ENCODE measurements around the gene SLC38A3. TPM values are rescaled to one million over a fixed set of nuclear protein-coding genes. Genes with fewer than 3 reads are reported as not detected.

SLC38A3 gene
- total RNA-seq, 4 donors from 2014 or later: 0.62 TPM; not detected in 3

- TF ChIP-seq CTCF (IDR thresholded peaks at IDR 0.05) (no peak), POLR2A (IDR thresholded peaks at IDR 0.05) (no peak)
- intact Hi-C loops (cut with DNase I; ENCODE audit: low total_unique reads): no loop called here
- no peak for DNase-seq (ENCODE audit: low spot score in 2 of 2)
- no peak within 1 kb of the TSS for H3K4me3 ChIP-seq (ENCODE audit: low read depth, poor library complexity, severe bottlenecking)
- WGBS, 2 donors: 23 to 42% methylated on average over 16 to 19 of the region's 21 CpGs
These were observed 63.8 kb downstream of the SLC38A3 start, which contains the start of gene SEMA3B for GRCh38 chr3:50268703-50269451. SEMA3B (plus strand) TSS chr3:50269147; CDS start chr3:50269241, 94 bp downstream.

- DNase-seq (ENCODE audit: low spot score in 2 of 2): no peak
- TF ChIP-seq CTCF (IDR thresholded peaks at IDR 0.05): no peak
- no peak for TF ChIP-seq POLR2A (IDR thresholded peaks at IDR 0.05)
- no peak overlapping the region for H3K4me3 ChIP-seq (ENCODE audit: low read depth, poor library complexity, severe bottlenecking)
- 47 to 65% methylated on average over 4 of the region's 4 CpGs for WGBS, 2 donors
- intact Hi-C loops (cut with DNase I; ENCODE audit: low total_unique reads): no loop called here
These were observed 64.4 kb downstream of the SLC38A3 start for GRCh38 chr3:50269460-50269859.

GRCh38 chr3:50269977-50270413 is 64.9 kb downstream of the SLC38A3 start:
- no peak for DNase-seq (ENCODE audit: low spot score in 2 of 2)
- TF ChIP-seq POLR2A (IDR thresholded peaks at IDR 0.05): no peak
- no peak for TF ChIP-seq CTCF (IDR thresholded peaks at IDR 0.05)
- WGBS, 2 donors: 69 to 73% methylated on average over 4 to 8 of the region's 8 CpGs
- H3K4me3 ChIP-seq (ENCODE audit: low read depth, poor library complexity, severe bottlenecking): no peak overlapping the region
- intact Hi-C loops (cut with DNase I; ENCODE audit: low total_unique reads): loop anchor here (10.0 kb wide), 1 partner anchor 145 kb away; no protein-coding TSS in a partner anchor

GRCh38 chr3:50270422-50271224 is 65.6 kb downstream of the SLC38A3 start:
- no peak overlapping the region for H3K4me3 ChIP-seq (ENCODE audit: low read depth, poor library complexity, severe bottlenecking)
- intact Hi-C loops (cut with DNase I; ENCODE audit: low total_unique reads): loop anchor here (10.0 kb wide), 1 partner anchor 146 kb away; no protein-coding TSS in a partner anchor
- no peak for DNase-seq (ENCODE audit: low spot score in 2 of 2)
- no peak for TF ChIP-seq POLR2A (IDR thresholded peaks at IDR 0.05)
- TF ChIP-seq CTCF (IDR thresholded peaks at IDR 0.05): no peak
- 80% methylated on average over 13 to 19 of the region's 19 CpGs for WGBS, 2 donors

MicroRNA genes within 50 kb of the gene (microRNA counts, 767-probe panel; counts per million panel counts)
- microRNA hsa-miR-566: 0 to 358 counts per million in 2 donors

Small RNA genes within 50 kb of the gene (microRNA-seq; reads per million reads assigned to microRNA genes)
- 0 reads per million in 2 donors for gene MIR566 (ENCODE audit: borderline number of aligned reads in 1 of 2, borderline replicate concordance in 2 of 2)
- 0 reads per million in 2 donors for gene MIR5787 (ENCODE audit: borderline number of aligned reads in 1 of 2, borderline replicate concordance in 2 of 2)

Other genes with a start within 250 kb of the SLC38A3 start
- gene RBM5, start 116.4 kb upstream of the SLC38A3 start, total RNA-seq: 100 to 1,000 TPM; 131 to 244 (median 138) TPM
- 100 to 1,000 TPM; 106 to 151 (median 120) TPM for gene SEMA3F, start 49.9 kb upstream of the SLC38A3 start, total RNA-seq
- not detected for gene GNAT1, start 13.7 kb upstream of the SLC38A3 start, total RNA-seq
- gene GNAI2, start 30.9 kb downstream of the SLC38A3 start, total RNA-seq: 100 to 1,000 TPM in 1 of 4 donors, 10 to 100 TPM in 3; 56.5 to 123 (median 74.8) TPM
- gene SEMA3B, start 63.9 kb downstream of the SLC38A3 start, total RNA-seq: 1 to 10 TPM; 1.1 to 7.2 (median 3.3) TPM
- gene LSMEM2, start 73.8 kb downstream of the SLC38A3 start, total RNA-seq: under 1 TPM in 2 of 4 donors, not detected in 2; 0.37 to 0.62 TPM
- 10 to 100 TPM; 32.9 to 69.0 (median 39.8) TPM for gene IFRD2, start 87.2 kb downstream of the SLC38A3 start, total RNA-seq
- gene HYAL3, start 94.1 kb downstream of the SLC38A3 start, total RNA-seq: 1 to 10 TPM; 1.9 to 4.1 (median 2.6) TPM
- 10 to 100 TPM; 12.4 to 19.4 (median 15.1) TPM for gene NAA80, start 94.1 kb downstream of the SLC38A3 start, total RNA-seq
- gene HYAL1, start 98.3 kb downstream of the SLC38A3 start, total RNA-seq: 10 to 100 TPM; 16.7 to 35.5 (median 20.6) TPM
- 10 to 100 TPM; 44.1 to 95.7 (median 72.9) TPM for gene HYAL2, start 117.5 kb downstream of the SLC38A3 start, total RNA-seq
- gene TUSC2, start 123.0 kb downstream of the SLC38A3 start, total RNA-seq: 10 to 100 TPM; 13.1 to 24.2 (median 18.0) TPM
- gene RASSF1, start 135.6 kb downstream of the SLC38A3 start, total RNA-seq: 10 to 100 TPM; 33.5 to 50.0 (median 47.2) TPM
- 1 to 10 TPM in 1 of 4 donors, under 1 TPM in 2, not detected in 1; 0.42 to 1.8 (median 0.74) TPM for gene ZMYND10, start 140.5 kb downstream of the SLC38A3 start, total RNA-seq
- gene NPRL2, start 145.5 kb downstream of the SLC38A3 start, total RNA-seq: 10 to 100 TPM; 17.3 to 28.0 (median 23.2) TPM
- 10 to 100 TPM in 2 of 4 donors, 1 to 10 TPM in 2; 6.0 to 19.7 (median 11.6) TPM for gene CYB561D2, start 145.6 kb downstream of the SLC38A3 start, total RNA-seq
- gene TMEM115, start 154.2 kb downstream of the SLC38A3 start, total RNA-seq: 10 to 100 TPM; 90.5 to 92.7 (median 92.4) TPM